Femur (tissue), 1 donor: ENCODE data around the gene TPGS1.

Experiments
- DNase-seq: peaks from one replicate; pipeline ENCODE4 v3.0.0-alpha.2; 2017

TPGS1 gene

GRCh38 chr19:541699-542098, 34.4 kb downstream of the TPGS1 start:
- no peak for DNase-seq

GRCh38 chr19:542173-542866, 35.0 kb downstream of the TPGS1 start:
- DNase-seq = no peak

- no peak for DNase-seq
These were observed 36.8 kb downstream of the TPGS1 start, which contains the start of gene GZMM for GRCh38 chr19:543910-544608. GZMM (plus strand) TSS chr19:544053; CDS start chr19:544072, 19 bp downstream.

- DNase-seq = no peak
These were observed 39.8 kb downstream of the TPGS1 start for GRCh38 chr19:547117-547516.

- no peak for DNase-seq
These were observed 40.8 kb downstream of the TPGS1 start for GRCh38 chr19:547836-548720.

GRCh38 chr19:548886-549830, 41.9 kb downstream of the TPGS1 start:
- DNase-seq = no peak

- no peak for DNase-seq
These were observed 47.5 kb downstream of the TPGS1 start for GRCh38 chr19:554817-555216.

- no peak for DNase-seq
These were observed 48.1 kb downstream of the TPGS1 start for GRCh38 chr19:555474-555808.

- DNase-seq = no peak
These were observed 49.5 kb downstream of the TPGS1 start for GRCh38 chr19:556611-557382.

- DNase-seq = peak; percentile 59
These were observed 51.6 kb downstream of the TPGS1 start for GRCh38 chr19:558770-559439.

GRCh38 chr19:560121-560520, 52.8 kb downstream of the TPGS1 start:
- DNase-seq = no peak

- no peak for DNase-seq
These were observed 59.1 kb downstream of the TPGS1 start for GRCh38 chr19:566403-566802.

- no peak for DNase-seq
These were observed 59.5 kb downstream of the TPGS1 start for GRCh38 chr19:566844-567243.

- no peak for DNase-seq
These were observed 60.1 kb downstream of the TPGS1 start for GRCh38 chr19:567296-567900.
